Epithelial cell of proximal tubule (primary cell): ENCODE measurements around the gene SEMA5A. TPM values are rescaled to one million over a fixed set of nuclear protein-coding genes. Genes with fewer than 3 reads are reported as not detected.

Experiments used
- DNase-seq: peaks from one replicate; pipeline ENCODE4 v3.0.0-alpha.2; 2011; ENCODE audit warnings: low read depth
- H3K4me3 ChIP-seq: 2 replicates; pipeline ENCODE4 v1.5.1; 2011; ENCODE audit warnings: low read depth, mild to moderate bottlenecking, low read length
- total RNA-seq: library from RNA; depleted of rRNA; stranded (reverse); fragments of >200 nt; gene quantifications from 2 replicates; pipeline ENCODE4 v1.2.3, GENCODE V29; 2015
- TF ChIP-seq, protein P1 (sequence below): conservative IDR thresholded peaks from 2 replicates; pipeline ENCODE4 v1.5.1; 2012; ENCODE audit warnings: low read depth, mild to moderate bottlenecking, low read length

Gene SEMA5A
- total RNA-seq, 1 donor from 2014 or later, result 4.0 TPM

DNA sequence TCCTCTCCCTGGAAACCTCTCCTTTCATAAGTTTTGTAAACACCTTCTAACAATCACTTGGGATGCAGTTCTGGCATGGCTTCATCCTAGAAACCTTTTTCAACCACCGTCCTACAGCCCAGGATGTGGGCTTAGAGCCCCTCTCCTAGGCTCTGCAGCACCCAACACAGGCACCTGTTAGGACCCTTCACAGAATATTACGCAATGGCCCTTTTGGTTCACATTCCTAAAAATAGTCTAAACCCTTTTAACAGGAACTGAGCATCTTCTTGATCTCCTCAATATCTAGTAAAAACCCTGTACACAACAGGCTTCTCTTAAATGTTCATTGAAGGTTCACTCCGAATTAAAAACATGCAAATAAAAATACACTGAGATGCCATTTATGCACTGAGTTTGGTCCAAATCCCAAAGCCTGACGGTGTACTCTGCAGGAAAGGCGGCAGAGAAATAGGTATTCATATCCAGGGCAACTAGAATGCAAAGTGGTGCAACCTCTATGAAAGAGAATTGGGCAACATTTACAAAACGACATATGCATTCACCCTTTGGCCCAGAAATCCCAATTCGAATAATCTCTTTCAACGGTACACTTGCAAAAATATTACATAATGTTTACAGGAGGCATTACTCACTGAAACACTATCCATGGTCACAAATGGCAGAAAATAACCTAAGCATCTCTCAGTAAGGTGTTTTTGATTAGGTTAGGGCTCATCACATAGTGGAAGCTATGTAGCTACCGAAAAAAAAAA, 169.3 kb downstream of the SEMA5A start:
- DNase-seq, result no peak
- H3K4me3 ChIP-seq, result no peak overlapping the region
- TF ChIP-seq, protein P1, sequence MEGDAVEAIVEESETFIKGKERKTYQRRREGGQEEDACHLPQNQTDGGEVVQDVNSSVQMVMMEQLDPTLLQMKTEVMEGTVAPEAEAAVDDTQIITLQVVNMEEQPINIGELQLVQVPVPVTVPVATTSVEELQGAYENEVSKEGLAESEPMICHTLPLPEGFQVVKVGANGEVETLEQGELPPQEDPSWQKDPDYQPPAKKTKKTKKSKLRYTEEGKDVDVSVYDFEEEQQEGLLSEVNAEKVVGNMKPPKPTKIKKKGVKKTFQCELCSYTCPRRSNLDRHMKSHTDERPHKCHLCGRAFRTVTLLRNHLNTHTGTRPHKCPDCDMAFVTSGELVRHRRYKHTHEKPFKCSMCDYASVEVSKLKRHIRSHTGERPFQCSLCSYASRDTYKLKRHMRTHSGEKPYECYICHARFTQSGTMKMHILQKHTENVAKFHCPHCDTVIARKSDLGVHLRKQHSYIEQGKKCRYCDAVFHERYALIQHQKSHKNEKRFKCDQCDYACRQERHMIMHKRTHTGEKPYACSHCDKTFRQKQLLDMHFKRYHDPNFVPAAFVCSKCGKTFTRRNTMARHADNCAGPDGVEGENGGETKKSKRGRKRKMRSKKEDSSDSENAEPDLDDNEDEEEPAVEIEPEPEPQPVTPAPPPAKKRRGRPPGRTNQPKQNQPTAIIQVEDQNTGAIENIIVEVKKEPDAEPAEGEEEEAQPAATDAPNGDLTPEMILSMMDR, result no peak

DNA sequence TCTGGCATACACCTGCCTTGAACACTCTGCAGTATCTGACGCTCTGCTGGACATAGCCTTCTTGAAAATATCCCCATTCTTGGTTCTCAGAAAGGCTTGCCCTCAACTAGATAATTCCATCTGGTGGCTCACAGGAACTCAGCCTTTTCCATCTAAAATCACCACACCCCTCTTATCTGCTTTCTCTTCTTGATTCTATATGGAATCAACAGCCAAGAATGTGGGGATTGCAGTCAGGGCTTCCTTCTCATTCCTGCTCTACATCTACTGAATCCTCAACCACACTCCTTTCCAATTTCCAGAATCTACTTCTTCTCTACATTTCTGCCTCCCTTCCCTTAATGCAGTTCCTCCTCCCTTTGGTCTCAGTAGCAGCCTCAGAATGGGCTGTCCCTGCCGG, 170.1 kb downstream of the SEMA5A start:
- TF ChIP-seq, protein P1, result no peak
- DNase-seq, result no peak

DNA sequence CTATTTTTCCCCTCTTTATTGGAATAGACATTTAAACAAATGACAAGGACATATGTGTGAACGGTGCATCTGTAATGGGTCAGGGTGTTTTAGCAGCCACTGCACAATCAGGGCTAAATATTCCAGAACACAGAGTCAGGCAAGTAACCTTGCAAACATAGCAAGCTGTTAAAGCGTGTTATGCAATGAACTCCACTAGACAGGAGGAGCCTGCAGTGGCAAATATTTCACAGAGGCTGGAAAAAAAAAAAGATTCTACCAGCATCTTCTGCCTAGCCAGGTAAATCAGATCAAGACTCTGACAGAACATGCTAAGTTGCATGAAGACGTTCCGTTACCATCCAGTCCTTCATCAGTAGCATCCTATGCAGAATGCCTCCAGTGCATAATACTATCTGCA, 171.8 kb downstream of the SEMA5A start:
- H3K4me3 ChIP-seq, result no peak overlapping the region
- DNase-seq, result no peak
- TF ChIP-seq, protein P1, result no peak

More for the DNA sequence above, 170.1 kb downstream of the SEMA5A start:
- no peak overlapping the region for H3K4me3 ChIP-seq

DNA sequence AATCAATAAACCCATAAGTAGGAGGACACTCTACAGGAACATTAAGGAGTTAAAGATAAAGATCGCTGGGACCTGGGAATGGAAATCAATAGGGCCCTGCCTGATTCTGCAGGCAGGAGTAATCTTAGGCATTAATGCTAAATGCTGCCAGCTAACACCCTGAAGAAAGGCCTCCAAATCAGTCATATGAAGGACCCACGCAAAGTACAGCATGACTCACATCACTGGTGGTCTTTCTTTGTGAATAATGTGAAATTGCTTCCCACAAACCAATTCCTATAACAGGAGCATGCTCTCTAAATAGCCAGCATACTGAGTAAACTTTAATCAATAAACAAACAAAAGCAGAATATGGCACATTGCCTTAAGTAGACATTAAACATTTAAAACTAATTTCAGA, 172.3 kb downstream of the SEMA5A start:
- no peak overlapping the region for H3K4me3 ChIP-seq
- DNase-seq, result no peak
- TF ChIP-seq, protein P1, result no peak

DNA sequence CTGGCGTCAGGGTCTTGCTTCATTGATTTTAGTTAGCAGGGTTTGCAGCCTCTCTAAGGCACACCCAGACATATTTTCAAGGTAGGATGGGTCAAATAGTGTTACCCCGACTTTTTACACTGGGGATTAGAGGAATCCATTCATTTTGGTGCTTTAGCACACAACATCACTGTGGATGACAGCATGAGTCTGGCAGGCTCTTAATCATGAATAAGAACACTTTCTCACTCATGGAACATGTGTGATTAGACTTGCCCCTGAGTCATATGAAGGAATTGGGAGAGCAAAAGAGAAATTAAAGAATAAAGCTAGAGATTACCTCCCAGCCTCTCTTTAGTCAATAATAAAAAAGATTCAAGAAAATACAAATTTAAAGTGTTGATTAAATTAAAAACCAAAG, 175.6 kb downstream of the SEMA5A start:
- no peak for DNase-seq
- TF ChIP-seq, protein P1, result no peak
- no peak overlapping the region for H3K4me3 ChIP-seq

DNA sequence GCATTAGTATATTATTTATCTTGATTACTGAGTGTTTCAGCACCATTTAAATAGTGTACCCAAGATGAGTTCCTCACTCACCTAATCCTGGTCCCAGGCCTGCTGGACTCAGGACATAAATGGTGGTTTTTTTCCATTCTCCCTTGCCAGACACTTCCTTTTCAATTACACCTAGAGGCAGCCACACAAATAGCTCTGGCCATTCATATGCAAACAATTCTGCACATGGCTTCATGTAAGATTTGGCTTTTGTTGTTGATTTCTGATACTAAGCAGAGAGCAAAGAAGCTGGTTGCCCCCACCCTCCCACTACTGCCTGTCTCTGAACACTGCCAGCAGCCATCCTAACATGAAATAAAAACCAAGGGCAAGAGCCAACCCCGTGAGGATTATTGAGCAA, 180.4 kb downstream of the SEMA5A start:
- no peak for DNase-seq
- TF ChIP-seq, protein P1, result no peak
- no peak overlapping the region for H3K4me3 ChIP-seq

- TF ChIP-seq, protein P1, result no peak
- H3K4me3 ChIP-seq, result no peak overlapping the region
- no peak for DNase-seq
Observed at GRCh38 chr5:9363449-9363848, 182.4 kb downstream of the SEMA5A start.
